ENCODE measurements around the gene PREB.

- TF ChIP-seq EZH2 (IDR thresholded peaks at IDR 0.05; ENCODE audit: borderline replicate concordance, low read length) (no peak), CTCF (conservative IDR thresholded peaks at IDR 0.05 in 1 of 2, IDR thresholded peaks at IDR 0.05 in 1 of 2; ENCODE audit: extremely low read depth in 1 of 2, insufficient read depth in 1 of 2, low read depth in 1 of 2, low read length in 2 of 2) (no peak)
Observed at GRCh38 chr2:27174638-27175037, 40.2 kb upstream of the PREB start.

Measured in mammary epithelial cell (primary cell).